ENCODE measurements around the gene COL6A1.

DNA sequence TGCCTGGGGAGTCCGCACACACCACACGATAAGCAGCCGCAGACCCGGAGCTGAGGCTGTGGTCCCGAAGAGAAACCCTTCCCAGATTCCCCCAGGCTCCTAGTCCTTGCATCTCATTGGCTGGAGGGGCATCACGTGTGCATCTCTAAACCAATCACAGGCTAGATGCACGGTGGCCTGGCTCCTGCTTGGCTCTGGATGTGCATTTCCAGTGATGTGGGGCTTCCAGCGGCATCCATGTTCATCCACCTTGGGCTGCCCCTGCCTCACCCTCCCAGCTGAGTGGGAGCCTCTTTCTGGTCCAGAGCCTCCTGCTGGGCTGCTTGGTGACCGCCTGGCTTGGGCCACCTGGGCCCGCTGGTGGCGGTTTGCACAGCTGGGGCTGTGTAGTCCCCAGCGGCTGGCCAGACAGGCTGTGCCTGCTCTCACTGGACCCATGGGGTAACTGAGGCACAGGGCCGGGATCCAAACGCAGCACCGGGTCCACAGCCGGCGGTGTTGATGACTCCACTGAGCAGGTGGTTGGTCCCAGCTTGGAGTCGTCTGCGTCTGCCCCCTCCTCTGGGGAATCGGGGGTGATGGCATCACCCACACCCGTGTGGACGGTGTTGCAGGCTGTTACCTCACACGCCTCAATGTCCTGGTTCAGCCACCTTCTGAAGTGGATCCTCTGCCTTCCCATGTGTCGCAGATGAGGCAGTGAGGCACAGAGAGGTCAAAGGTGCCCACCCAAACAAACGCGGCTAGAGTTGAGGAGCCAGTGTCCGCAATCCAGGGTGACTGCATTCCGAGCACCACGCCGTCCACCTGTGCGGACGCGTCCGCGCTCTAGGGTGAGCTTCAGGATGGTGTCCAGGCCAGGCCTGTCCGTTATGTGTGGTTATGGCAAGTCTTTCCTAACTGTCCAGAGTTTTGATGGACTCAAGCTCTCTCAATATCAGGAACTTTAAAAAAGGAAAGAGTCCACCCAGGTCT, 41.3 kb downstream of the COL6A1 start:
- TF ChIP-seq TAF1 (conservative IDR thresholded peaks at IDR 0.05) (no peak), YY1 (IDR thresholded peaks at IDR 0.05) (no peak), RAD21 (IDR thresholded peaks at IDR 0.05) (no peak), FOXA1 (IDR thresholded peaks at IDR 0.05) (no peak), HNF4G (IDR thresholded peaks at IDR 0.05) (no peak), GABPA (IDR thresholded peaks at IDR 0.05 in 1 of 2, conservative IDR thresholded peaks at IDR 0.05 in 1 of 2) (no peak)
- TF ChIP-seq, protein P1, sequence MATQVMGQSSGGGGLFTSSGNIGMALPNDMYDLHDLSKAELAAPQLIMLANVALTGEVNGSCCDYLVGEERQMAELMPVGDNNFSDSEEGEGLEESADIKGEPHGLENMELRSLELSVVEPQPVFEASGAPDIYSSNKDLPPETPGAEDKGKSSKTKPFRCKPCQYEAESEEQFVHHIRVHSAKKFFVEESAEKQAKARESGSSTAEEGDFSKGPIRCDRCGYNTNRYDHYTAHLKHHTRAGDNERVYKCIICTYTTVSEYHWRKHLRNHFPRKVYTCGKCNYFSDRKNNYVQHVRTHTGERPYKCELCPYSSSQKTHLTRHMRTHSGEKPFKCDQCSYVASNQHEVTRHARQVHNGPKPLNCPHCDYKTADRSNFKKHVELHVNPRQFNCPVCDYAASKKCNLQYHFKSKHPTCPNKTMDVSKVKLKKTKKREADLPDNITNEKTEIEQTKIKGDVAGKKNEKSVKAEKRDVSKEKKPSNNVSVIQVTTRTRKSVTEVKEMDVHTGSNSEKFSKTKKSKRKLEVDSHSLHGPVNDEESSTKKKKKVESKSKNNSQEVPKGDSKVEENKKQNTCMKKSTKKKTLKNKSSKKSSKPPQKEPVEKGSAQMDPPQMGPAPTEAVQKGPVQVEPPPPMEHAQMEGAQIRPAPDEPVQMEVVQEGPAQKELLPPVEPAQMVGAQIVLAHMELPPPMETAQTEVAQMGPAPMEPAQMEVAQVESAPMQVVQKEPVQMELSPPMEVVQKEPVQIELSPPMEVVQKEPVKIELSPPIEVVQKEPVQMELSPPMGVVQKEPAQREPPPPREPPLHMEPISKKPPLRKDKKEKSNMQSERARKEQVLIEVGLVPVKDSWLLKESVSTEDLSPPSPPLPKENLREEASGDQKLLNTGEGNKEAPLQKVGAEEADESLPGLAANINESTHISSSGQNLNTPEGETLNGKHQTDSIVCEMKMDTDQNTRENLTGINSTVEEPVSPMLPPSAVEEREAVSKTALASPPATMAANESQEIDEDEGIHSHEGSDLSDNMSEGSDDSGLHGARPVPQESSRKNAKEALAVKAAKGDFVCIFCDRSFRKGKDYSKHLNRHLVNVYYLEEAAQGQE (IDR thresholded peaks at IDR 0.05), result no peak
- TF ChIP-seq, protein P2, sequence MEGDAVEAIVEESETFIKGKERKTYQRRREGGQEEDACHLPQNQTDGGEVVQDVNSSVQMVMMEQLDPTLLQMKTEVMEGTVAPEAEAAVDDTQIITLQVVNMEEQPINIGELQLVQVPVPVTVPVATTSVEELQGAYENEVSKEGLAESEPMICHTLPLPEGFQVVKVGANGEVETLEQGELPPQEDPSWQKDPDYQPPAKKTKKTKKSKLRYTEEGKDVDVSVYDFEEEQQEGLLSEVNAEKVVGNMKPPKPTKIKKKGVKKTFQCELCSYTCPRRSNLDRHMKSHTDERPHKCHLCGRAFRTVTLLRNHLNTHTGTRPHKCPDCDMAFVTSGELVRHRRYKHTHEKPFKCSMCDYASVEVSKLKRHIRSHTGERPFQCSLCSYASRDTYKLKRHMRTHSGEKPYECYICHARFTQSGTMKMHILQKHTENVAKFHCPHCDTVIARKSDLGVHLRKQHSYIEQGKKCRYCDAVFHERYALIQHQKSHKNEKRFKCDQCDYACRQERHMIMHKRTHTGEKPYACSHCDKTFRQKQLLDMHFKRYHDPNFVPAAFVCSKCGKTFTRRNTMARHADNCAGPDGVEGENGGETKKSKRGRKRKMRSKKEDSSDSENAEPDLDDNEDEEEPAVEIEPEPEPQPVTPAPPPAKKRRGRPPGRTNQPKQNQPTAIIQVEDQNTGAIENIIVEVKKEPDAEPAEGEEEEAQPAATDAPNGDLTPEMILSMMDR (IDR thresholded peaks at IDR 0.05; ENCODE audit: low read depth, low read length, missing input control), result no peak
- TF ChIP-seq, protein P3, sequence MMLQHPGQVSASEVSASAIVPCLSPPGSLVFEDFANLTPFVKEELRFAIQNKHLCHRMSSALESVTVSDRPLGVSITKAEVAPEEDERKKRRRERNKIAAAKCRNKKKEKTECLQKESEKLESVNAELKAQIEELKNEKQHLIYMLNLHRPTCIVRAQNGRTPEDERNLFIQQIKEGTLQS (IDR thresholded peaks at IDR 0.05), result no peak
- TF ChIP-seq, protein P4, sequence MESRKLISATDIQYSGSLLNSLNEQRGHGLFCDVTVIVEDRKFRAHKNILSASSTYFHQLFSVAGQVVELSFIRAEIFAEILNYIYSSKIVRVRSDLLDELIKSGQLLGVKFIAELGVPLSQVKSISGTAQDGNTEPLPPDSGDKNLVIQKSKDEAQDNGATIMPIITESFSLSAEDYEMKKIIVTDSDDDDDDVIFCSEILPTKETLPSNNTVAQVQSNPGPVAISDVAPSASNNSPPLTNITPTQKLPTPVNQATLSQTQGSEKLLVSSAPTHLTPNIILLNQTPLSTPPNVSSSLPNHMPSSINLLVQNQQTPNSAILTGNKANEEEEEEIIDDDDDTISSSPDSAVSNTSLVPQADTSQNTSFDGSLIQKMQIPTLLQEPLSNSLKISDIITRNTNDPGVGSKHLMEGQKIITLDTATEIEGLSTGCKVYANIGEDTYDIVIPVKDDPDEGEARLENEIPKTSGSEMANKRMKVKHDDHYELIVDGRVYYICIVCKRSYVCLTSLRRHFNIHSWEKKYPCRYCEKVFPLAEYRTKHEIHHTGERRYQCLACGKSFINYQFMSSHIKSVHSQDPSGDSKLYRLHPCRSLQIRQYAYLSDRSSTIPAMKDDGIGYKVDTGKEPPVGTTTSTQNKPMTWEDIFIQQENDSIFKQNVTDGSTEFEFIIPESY (IDR thresholded peaks at IDR 0.05), result no peak
